GM12873 (cell line): ENCODE results near the gene ORAI2.

Experiments used
- TF ChIP-seq, protein P1 (sequence below): IDR thresholded peaks from 2 replicates; pipeline ENCODE4 v1.5.1; 2012; ENCODE audit warnings: low read depth, mild to moderate bottlenecking, moderate library complexity, low read length, control low read depth; ENCODE audit not compliant: insufficient read depth; ENCODE audit errors: missing control alignments

Gene ORAI2

GRCh38 chr7:102395873-102396709 is 37.3 kb upstream of the ORAI2 start, which contains the start of gene PRKRIP1:
PRKRIP1 (plus strand) TSS chr7:102396363; CDS start chr7:102396412, 49 bp downstream.
- TF ChIP-seq, protein P1, sequence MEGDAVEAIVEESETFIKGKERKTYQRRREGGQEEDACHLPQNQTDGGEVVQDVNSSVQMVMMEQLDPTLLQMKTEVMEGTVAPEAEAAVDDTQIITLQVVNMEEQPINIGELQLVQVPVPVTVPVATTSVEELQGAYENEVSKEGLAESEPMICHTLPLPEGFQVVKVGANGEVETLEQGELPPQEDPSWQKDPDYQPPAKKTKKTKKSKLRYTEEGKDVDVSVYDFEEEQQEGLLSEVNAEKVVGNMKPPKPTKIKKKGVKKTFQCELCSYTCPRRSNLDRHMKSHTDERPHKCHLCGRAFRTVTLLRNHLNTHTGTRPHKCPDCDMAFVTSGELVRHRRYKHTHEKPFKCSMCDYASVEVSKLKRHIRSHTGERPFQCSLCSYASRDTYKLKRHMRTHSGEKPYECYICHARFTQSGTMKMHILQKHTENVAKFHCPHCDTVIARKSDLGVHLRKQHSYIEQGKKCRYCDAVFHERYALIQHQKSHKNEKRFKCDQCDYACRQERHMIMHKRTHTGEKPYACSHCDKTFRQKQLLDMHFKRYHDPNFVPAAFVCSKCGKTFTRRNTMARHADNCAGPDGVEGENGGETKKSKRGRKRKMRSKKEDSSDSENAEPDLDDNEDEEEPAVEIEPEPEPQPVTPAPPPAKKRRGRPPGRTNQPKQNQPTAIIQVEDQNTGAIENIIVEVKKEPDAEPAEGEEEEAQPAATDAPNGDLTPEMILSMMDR: no peak

- TF ChIP-seq, protein P1: no peak
Measured at GRCh38 chr7:102396710-102397019, 36.7 kb upstream of the ORAI2 start.

- TF ChIP-seq, protein P1: no peak
Measured at GRCh38 chr7:102398543-102398942, 34.8 kb upstream of the ORAI2 start.

GRCh38 chr7:102400360-102400759 is 33.0 kb upstream of the ORAI2 start:
- TF ChIP-seq, protein P1: no peak

- TF ChIP-seq, protein P1: no peak
Measured at GRCh38 chr7:102403563-102403962, 29.8 kb upstream of the ORAI2 start.

DNA sequence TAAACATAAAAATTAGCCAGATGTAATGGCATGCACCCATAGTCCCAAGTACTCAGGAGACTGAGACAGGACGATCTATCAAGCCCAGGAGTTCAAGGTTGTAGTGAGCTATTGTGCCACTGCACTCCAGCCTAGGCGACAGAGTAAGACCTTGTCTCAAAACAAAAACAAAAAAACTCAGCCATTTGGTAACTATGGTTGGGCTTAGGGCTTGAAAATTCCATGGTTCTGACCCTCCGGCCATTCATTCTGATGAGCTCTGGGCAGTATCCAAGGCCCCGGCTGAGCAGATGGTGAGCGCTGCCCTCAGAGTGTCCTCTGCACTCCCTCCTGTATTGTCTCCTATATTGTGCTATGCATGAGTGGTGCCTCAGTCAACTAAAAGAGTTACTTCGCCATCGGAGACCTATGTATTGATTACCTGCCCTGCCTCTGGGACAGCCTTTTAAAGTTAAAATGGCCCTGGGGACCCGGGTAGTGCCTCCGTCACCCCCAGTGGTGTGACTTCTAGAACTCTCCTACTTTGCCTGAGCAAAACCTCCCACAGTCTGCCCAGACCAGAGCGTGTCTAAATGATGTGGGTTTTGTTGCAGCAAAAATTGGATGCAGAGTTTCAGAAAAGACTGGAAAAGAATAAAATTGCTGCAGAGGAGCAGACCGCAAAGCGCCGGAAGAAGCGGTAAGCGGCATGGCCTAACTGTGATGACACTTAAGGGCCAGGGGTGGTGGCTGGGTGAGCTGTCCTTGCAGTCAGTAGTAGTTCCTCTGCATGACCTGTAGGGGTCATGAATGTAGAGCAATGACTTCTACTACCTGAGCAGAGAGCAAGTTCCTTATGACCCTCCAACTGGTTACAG is 29.1 kb upstream of the ORAI2 start:
- TF ChIP-seq, protein P1: peak; percentile 93

GRCh38 chr7:102407910-102408309 is 25.5 kb upstream of the ORAI2 start:
- TF ChIP-seq, protein P1: no peak
